B cell (primary cell): ENCODE measurements around the gene APP. TPM values are rescaled to one million over a fixed set of nuclear protein-coding genes. Genes with fewer than 3 reads are reported as not detected.

ENCODE experiments used
- ATAC-seq: fragments of 200-7000 bp; cut with Tn5 transposase; one replicate; pipeline ENCODE4 v1.10.0; 2021; ENCODE audit warnings: low read depth, mild to moderate bottlenecking, moderate number of reproducible peaks, moderate library complexity
- CTCF ChIA-PET: fragments of 350-600 bp; sonication (Branson Sonifier 250); formaldehyde crosslinking; loops from one replicate; lab custom pipeline; 2021; ENCODE audit warnings: antibody characterized with exemption, inconsistent platforms; lab: Charles Lee
- POLR2A ChIA-PET: fragments of 350-600 bp; sonication (Branson Sonifier 250); formaldehyde crosslinking; loops from one replicate; lab custom pipeline; 2021; ENCODE audit warnings: antibody characterized with exemption; lab: Charles Lee
- DNase-seq: peaks from one replicate; pipeline ENCODE4 v3.0.0; 2013
- H2AFZ ChIP-seq: 2 replicates; pipeline ENCODE4 v1.6.1; 2012; ENCODE audit warnings: mild to moderate bottlenecking, low read depth, low read length; ENCODE audit not compliant: insufficient read depth, poor library complexity, severe bottlenecking
- H3K27ac ChIP-seq, 2 donors: 1 replicate in 1 of 2; 2 replicates in 1 of 2; pipeline ENCODE4 v1.5.1; 2012 to 2013; ENCODE audit warnings: low read length in 2 of 2, mild to moderate bottlenecking in 2 of 2, moderate library complexity in 1 of 2
- H3K27me3 ChIP-seq, 4 experiments: fragments of 200-600 bp in 1 of 4; sonication (generic) in 1 of 4; replicated peaks in 1 of 4; 1 replicate in 2 of 4; 2 replicates in 2 of 4; pipeline versions ENCODE4 v1.6.1 to v1.7.0; 2013 to 2016; ENCODE audit warnings: low read length in 3 of 4, mild to moderate bottlenecking in 2 of 4, mixed read lengths in 1 of 4, moderate library complexity in 1 of 4; ENCODE audit not compliant: insufficient read depth in 4 of 4, control insufficient read depth in 3 of 4; ENCODE audit errors: control extremely low read depth in 1 of 4
- H3K36me3 ChIP-seq, 2 experiments: replicated peaks in 1 of 2; 1 replicate in 1 of 2; 2 replicates in 1 of 2; pipeline versions ENCODE4 v1.6.1 to v1.7.1; 2013; ENCODE audit warnings: low read length in 1 of 2; ENCODE audit not compliant: insufficient read depth in 2 of 2, control insufficient read depth in 1 of 2; ENCODE audit errors: control extremely low read depth in 1 of 2, extremely low read depth in 1 of 2
- H3K4me1 ChIP-seq, 2 donors: fragments of 200-600 bp in 1 of 2; sonication (generic) in 1 of 2; 1 replicate in 1 of 2; 2 replicates in 1 of 2; pipeline versions ENCODE4 v1.5.1 to v1.6.1; 2013 to 2017; ENCODE audit warnings: low read length in 2 of 2; ENCODE audit not compliant: control insufficient read depth in 2 of 2, insufficient read depth in 2 of 2
- H3K4me2 ChIP-seq: replicated peaks from 2 replicates; pipeline ENCODE3; 2012; ENCODE audit warnings: mild to moderate bottlenecking, low read depth, low read length; ENCODE audit not compliant: poor library complexity, severe bottlenecking
- H3K4me3 ChIP-seq, 5 experiments: fragments of 200-600 bp in 1 of 5; sonication (generic) in 1 of 5; 1 replicate in 3 of 5; 2 replicates in 2 of 5; pipeline versions ENCODE4 v1.5.1 to v1.7.0; 2011 to 2016; ENCODE audit warnings: low read length in 4 of 5, mild to moderate bottlenecking in 4 of 5, low read depth in 2 of 5, control low read depth in 1 of 5, moderate library complexity in 1 of 5; ENCODE audit not compliant: insufficient read depth in 1 of 5; ENCODE audit errors: control extremely low read depth in 1 of 5, extremely low read depth in 1 of 5
- H3K79me2 ChIP-seq: fragments of 200-600 bp; sonication (generic); one replicate; pipeline ENCODE4 v1.6.0; 2016; ENCODE audit warnings: low read length; ENCODE audit not compliant: control insufficient read depth, insufficient read depth
- H3K9ac ChIP-seq: fragments of 200-600 bp; sonication (generic); 2 replicates; pipeline ENCODE4 v1.6.1; 2017; ENCODE audit warnings: mild to moderate bottlenecking, low read length, moderate library complexity
- H3K9me3 ChIP-seq, 3 donors: one replicate each; pipeline versions ENCODE4 v1.6.1 to v1.7.1; 2013; ENCODE audit warnings: low read length in 2 of 3; ENCODE audit not compliant: control insufficient read depth in 2 of 3, insufficient read depth in 1 of 3; ENCODE audit errors: control extremely low read depth in 1 of 3
- H4K20me1 ChIP-seq: 2 replicates; pipeline ENCODE4 v1.6.0; 2012; ENCODE audit warnings: mild to moderate bottlenecking, low read length; ENCODE audit not compliant: insufficient read depth, control insufficient read depth, poor library complexity, severe bottlenecking
- H3K27ac Mint-ChIP-seq: one replicate; pipeline ENCODE4 v1.8.0; 2021; ENCODE audit warnings: mixed read lengths
- H3K27me3 Mint-ChIP-seq: one replicate; pipeline ENCODE4 v1.8.0; 2021; ENCODE audit warnings: mixed read lengths
- H3K4me1 Mint-ChIP-seq: one replicate; pipeline ENCODE4 v1.8.0; 2021; ENCODE audit warnings: mixed read lengths
- H3K4me3 Mint-ChIP-seq: one replicate; pipeline ENCODE4 v1.8.0; 2021; ENCODE audit warnings: mixed read lengths
- H3K9me3 Mint-ChIP-seq: one replicate; pipeline ENCODE4 v1.8.0; 2022; ENCODE audit warnings: mixed read lengths; ENCODE audit not compliant: insufficient read depth
- CTCF ChIP-seq: fragments of 200-600 bp; IDR thresholded peaks from one replicate; pipeline ENCODE4 v1.8.0; 2022; ENCODE audit warnings: antibody characterized with exemption, mild to moderate bottlenecking
- EZH2 ChIP-seq: IDR thresholded peaks from 2 replicates; pipeline ENCODE4 v1.6.1; 2012; ENCODE audit warnings: borderline replicate concordance, low read depth, mild to moderate bottlenecking, moderate library complexity, low read length; ENCODE audit not compliant: insufficient read depth, poor library complexity, severe bottlenecking
- WGBS: methylation state at CpG from one replicate; pipeline ENCODE4 v1.1.5; 2013; ENCODE audit warnings: missing lambda C conversion rate; ENCODE audit not compliant: insufficient coverage; 5-methylcytosine and 5-hydroxymethylcytosine counted together
- intact Hi-C: fragments of 100-400 bp; cut with micrococcal nuclease; formaldehyde crosslinking; loops from one replicate; pipeline ENCODE4 v1.10.0; 2022
- polyA plus RNA-seq: library from polyadenylated mRNA; depleted of rRNA; stranded (reverse); fragments of >200 nt; gene quantifications from 2 replicates; pipeline ENCODE4 v1.2.3, GENCODE V29; 2012
- total RNA-seq, 2 donors: library from RNA; stranded (reverse); fragments of 120-200 nt in 1 of 2; gene quantifications; 1 replicate in 1 of 2; 2 replicates in 1 of 2; pipeline versions ENCODE4 v1.2.3 to v1.2.4, GENCODE V29; 2013 to 2022

Gene APP
- total and polyA plus RNA-seq, 2 donors (not counting 1 experiment from before 2014, with no cell fraction given), result 28.3 to 34.7 TPM

DNA sequence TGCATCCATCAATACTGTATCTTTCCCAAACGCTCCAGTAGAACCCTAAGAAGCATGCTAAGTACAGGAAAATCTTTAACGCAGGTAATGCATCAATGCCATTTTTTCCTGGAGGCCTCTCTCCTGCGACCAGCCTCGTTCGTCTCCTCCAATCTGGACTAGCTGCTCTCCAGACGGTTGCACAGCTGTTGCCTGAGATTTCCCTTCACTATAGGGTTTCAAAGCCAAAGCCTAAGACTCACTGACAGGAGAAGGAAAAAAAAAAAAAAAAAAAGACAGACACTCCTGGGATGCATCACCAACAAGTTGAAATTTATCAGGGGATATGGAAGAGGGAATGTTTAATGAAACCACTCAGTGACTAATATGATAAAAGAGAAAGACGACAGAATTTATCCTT is 93.0 kb downstream of the APP start:
- H3K79me2 ChIP-seq, result peaks cover 9% of the 10 kb centered on the region
- ATAC-seq (no peak), DNase-seq (no peak)
- Mint-ChIP-seq H3K4me1 (no peaks in the 10 kb centered on the region), H3K9me3 (no peaks in the 10 kb centered on the region), H3K27ac (no peak overlapping the region), H3K27me3 (no peaks in the 10 kb centered on the region), H3K4me3 (no peak overlapping the region)
- H3K4me3 ChIP-seq, result no peak overlapping the region
- no peaks in the 10 kb centered on the region for H3K9me3 ChIP-seq
- no peaks in the 10 kb centered on the region for H3K36me3 ChIP-seq
- intact Hi-C loops, result loop anchor here (10.0 kb wide), 2 partner anchors 87 to 113 kb away; no protein-coding TSS in a partner anchor
- H2AFZ ChIP-seq, result no peak overlapping the region
- POLR2A ChIA-PET, result no interaction called here
- no peak overlapping the region for H3K9ac ChIP-seq
- no peak overlapping the region for H3K4me2 ChIP-seq
- no peaks in the 10 kb centered on the region for H4K20me1 ChIP-seq
- H3K4me1 ChIP-seq, result no peaks in the 10 kb centered on the region
- WGBS, result 90% methylated on average over 5 of the region's 7 CpGs
- H3K27me3 ChIP-seq, result no peaks in the 10 kb centered on the region
- H3K27ac ChIP-seq, result no peak overlapping the region
- TF ChIP-seq CTCF, result no peak
- TF ChIP-seq EZH2, result no peak
- CTCF ChIA-PET, result no interaction called here

DNA sequence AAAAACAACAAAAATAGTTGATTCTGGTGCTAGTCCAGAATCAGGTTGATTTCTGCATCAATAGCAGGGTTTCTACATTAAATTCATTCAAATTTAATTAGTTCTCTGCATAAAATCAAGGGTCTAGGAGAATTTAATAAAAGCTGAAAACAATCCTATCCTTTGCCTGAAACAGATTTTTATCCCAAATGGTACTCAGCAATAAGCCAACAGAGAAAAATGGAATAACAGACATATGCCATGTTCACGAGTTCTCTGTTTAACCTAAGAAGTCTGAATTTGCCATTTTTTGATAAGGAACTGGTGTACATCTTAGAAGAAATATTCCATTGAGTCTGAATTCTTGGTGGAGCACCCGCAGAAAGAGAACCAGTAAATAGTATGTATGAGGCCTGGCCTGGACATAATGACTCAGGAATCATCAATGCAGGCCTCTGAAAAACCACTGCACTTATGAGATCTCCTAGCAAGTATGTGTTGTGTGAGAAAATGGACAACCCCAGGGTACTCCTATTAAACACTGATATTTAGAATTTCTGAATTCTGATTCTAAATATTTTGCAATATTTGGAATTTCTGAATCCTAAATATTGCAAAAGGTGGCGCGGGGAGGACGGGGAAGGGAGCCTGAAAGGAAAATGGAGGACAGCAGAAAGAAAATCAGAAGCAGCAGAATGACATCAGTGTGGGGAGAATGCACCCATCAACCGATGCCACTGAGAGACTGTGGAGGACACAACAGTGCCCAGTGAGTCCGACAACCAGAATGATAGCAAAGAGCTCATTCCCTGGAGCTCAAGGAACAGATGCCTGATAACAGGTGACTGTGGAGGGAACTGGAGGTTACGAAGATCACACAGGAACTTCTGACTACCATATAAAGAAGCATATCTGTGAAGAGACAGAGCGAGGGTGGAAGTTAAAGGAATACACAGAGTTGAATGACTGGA is 97.6 kb downstream of the APP start:
- Mint-ChIP-seq H3K27ac (no peak overlapping the region), H3K9me3 (no peaks in the 10 kb centered on the region), H3K4me3 (no peak overlapping the region), H3K4me1 (peaks cover 29% of the 10 kb centered on the region), H3K27me3 (no peaks in the 10 kb centered on the region)
- Histone ChIP-seq H3K36me3 (no peaks in the 10 kb centered on the region), H3K4me1 (peaks cover 17 to 24% of the 10 kb centered on the region in 2 donors), H4K20me1 (no peaks in the 10 kb centered on the region), H3K9me3 (no peaks in the 10 kb centered on the region), H3K9ac (no peak overlapping the region), H3K79me2 (peaks cover 34% of the 10 kb centered on the region), H3K4me3 (no peak overlapping the region), H3K27ac (no peak overlapping the region), H2AFZ (no peak overlapping the region), H3K27me3 (no peaks in the 10 kb centered on the region), H3K4me2 (no peak overlapping the region)
- intact Hi-C loops, result loop anchor here (10.0 kb wide), 2 partner anchors 92 to 108 kb away; no protein-coding TSS in a partner anchor
- 97% methylated on average over 7 of the region's 9 CpGs for WGBS
- POLR2A ChIA-PET, result no interaction called here
- CTCF ChIA-PET, result interaction anchor here (0.8 kb wide), 1 partner anchor 178 kb away, joined by 3 read pairs; no protein-coding TSS in a partner anchor
- no peak for DNase-seq
- TF ChIP-seq CTCF (no peak), EZH2 (no peak)
- ATAC-seq, result no peak
